GM15510 (cell line): ENCODE data around the gene SECISBP2.

Source experiments
- POLR2A ChIP-seq: IDR thresholded peaks from 3 replicates; pipeline ENCODE4 v1.6.1; 2011; ENCODE audit warnings: borderline replicate concordance; ENCODE audit not compliant: insufficient read length; ENCODE audit errors: extremely low read depth

SECISBP2 gene

DNA sequence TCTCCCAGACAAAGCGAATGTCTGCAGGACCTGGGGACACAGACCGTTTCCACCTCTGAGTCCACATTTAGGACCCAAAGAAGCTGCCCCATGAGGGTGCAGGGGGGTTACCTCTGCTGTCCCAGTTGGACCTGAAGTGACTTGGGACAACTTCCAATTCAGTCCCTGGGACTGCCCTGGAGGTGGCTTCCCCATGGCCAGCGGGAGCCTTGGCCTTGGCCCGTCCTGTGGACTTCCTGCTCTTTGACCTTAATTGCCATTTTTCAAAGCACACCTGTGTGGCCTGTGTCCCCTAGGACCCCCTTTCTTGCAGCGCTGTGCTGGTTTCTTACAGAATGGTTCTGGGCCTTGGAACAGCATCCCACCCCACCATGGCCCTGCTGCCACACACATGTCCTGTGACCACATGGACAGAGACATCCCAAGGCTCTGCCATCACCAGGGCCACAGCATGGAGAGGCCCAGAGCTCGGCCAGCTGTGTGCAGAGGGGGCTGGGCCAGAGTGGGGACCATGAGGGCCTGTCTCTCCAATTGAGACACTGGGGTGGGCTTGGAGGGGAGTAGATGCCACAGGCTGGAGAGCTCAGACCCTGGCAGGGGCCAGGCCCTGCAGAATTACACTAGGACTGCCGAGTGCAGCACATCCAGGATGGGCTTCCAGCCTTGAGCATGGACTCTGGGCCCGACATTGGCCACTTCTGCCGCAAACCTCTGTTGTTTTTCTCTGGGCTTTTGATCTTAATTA is 45.8 kb downstream of the SECISBP2 start:
- TF ChIP-seq POLR2A = no peak

DNA sequence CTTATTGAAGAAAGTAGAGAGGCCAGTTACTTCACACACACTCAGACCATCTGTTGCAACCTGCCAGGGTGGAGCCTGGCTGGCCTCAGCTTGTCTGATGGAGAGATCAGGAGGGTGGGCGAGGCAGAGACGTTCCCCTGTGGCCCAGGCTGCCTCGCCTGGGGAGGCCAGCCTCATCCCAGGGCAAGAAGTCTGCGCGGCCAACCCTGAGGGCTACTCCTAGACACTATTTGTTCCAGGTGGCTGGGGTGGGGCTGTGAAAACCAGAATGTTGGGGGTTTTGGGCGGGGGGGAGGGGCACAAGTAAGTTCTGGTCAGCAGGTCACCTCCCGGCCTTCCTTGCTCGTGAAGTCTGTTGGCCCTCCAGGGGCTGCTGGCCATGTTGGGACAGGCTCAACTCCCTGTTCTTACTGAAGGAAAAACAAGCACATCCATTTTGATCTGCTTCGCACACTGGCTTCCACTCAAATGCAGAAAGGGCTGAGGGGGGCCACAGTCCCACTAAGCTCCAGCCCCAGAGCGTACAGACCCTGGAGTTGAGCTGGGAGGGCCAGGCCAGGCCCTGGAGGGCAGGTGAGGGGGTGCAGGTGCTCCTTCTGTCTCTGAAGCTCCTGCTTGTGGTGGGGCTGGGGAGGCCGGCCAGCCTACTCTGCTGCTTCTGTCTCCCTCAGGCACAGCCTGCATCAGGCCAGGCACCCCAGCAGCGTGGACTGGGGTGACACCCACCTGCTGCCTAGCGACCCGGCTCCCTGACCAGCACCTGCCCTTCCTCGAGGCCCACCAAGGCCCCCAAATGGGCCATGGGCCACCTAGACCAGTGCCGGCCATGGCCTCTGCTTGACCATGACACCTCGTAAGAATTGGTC is 46.6 kb downstream of the SECISBP2 start:
- no peak for TF ChIP-seq POLR2A

DNA sequence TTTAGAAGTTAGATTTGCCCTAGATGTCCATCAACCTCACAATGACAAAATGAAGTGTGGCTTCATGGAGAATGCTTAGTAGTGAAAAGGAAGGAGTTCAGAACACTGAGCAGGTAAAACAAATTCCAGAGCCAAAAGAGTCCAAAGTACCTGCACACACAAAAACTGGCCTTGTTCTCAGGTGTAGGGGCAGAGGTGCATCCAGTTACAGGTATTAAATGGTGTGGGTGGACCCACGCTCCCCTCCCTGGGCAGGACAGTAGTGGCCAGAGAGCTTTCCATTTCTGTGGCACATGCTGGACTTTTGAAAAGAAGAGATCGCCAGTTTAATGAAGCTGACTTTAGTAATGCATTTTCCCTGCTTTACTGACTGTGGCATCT is 47.2 kb downstream of the SECISBP2 start:
- no peak for TF ChIP-seq POLR2A

DNA sequence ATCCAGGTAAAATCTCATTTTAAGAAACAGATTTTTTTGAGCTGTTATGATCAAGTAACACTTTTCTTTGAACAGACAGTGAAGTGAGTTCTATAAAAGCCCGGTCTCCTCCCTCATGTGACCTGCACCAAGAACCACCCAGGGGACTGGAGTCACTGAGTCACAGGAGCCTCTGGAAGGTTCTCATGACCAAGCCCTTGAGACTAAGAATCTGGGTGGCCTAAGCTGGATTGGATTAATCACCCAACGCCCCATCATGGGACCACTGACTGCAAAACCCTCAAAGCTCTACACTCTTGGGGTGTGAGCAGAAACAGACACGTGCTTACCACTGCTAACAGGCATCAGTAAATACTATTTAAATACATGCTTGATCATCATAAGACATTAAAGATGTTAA is 48.4 kb downstream of the SECISBP2 start:
- TF ChIP-seq POLR2A = no peak

DNA sequence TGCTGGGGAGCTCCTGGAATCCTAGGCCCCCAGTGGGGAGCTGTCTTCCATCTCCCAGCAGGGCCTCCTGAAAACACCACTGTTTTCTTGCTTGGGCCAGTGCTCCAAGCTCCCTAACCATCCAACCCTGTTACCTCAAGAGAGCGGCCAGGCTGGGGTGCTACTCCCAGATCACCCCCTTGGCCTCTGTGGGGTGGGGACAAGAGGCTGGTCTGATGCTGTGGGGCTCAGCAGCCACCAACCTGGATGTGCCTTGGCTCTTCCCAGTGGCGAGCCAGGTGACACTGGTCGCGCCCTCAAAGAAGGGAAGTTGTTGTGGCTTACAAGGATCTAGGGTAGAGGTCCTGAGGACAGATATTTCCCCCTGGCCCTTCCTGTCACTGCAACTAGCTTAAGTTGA is 49.0 kb downstream of the SECISBP2 start:
- no peak for TF ChIP-seq POLR2A

DNA sequence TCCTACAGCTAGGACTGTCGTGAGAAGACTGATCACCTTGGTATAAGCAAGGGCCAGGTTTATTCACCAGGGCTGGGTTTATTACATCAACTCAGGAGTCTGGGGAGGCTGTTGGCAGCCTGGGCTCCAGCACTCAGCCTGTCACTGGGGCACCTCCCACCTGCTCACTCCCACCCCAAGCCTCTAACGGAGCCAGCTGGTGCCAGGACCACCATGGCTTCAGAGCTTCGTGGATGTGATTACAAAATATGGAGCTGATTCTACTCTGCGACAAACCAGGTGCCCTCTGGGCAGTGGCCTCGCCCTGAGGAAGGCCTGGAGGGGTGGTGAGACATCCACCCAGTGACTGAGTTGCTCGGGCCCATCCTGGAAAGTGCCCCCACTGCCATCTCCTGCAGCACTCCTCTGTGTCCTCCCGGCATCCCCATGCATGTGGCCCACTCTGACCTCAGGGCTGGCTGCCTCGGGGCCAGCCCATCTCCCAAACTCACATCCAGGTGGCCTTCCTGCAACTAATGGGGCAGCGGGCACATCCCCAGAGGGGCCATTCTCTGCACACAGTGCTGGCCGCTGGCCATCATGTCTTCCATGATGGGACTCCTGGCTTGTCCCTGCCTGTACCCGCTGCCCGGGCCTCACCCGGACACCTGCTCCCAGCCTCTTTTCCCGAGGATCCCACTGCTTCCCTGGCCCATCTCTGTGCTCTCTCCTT is 49.6 kb downstream of the SECISBP2 start:
- TF ChIP-seq POLR2A = no peak

DNA sequence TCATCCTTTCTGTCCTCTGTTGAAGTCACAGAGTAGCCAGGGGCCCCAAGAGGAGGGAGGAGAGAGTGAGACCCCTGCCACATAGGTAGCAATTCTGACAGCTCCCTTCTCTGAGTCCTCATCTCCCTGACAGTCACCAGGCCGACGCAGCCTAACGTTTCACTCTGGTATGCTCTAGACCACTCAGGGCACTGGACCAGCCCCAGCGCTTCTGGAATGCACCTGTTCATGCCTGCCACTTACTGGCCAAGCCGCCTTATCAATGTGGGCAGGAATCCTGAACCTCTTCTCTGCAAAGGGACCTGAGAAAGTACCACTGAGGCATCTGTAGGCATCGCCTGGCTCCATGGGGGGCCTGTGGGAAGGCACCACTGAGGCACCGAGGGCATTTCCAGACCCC is 50.2 kb downstream of the SECISBP2 start:
- TF ChIP-seq POLR2A = no peak

DNA sequence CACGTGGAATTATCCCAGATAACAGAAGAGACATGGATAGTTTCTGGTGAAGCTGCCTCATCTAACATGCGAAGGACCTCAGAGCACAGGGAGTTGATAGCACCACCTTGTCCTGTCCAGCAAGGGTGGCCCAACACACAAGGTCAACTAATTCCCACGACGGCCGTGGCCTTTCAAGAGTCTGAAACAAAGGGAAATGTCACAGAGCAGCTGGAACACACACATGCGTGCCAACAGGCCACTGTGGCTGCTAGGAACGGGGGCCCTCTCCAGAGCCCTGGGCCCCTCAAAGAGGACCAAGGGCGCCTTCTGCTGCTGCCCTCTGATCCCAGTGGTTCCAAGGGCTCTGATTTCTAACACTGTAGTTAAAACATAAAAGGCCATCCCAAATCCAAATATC is 50.7 kb downstream of the SECISBP2 start:
- no peak for TF ChIP-seq POLR2A

DNA sequence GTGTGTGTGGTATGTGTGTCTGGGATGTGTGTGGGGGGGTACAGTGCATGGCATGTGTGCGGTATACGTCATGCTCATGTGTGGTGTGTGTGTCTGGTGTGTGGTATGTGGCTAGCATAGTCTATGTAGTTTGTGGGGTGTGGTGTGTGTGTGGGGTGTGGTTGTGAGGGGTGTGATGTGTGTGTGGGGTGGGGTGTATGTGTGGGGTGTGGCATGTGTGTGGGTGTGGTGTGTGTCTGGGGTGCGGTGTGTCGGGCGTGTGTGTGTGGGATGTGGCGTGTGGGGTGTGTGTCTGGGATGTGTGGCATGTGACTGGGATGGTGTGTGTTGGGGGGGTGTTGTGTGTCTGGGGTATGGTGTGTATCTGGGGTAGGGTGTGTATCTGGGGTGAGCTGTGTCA is 52.3 kb downstream of the SECISBP2 start:
- TF ChIP-seq POLR2A = no peak

DNA sequence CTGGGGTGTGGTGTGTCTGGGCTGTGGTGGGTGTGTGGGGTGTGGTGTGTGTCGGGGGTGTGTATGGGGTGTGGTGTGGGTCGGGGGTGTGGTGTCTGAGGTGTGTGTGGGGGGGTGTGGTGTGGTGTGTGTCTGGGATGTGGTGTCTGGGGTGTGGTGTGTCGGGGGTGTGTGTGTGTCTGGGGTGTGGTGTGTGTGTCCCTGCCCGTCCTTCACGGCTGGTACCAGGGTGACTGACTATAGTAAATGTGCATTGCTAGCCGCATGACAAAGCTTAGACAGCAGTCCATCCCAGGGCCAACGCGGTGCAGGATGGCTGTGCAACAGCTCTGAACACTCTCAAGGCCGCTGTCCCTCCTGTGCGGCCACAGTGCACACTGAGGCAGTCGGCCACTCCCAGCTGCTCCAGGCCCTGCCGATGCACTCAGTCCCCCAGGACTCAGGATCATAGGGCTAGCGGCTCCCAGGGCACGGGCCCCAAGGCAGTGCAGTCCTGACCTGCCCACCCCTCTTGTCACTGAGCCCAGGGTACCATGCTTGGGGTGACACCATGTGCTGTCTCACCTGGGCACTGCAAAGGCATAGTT is 54.0 kb downstream of the SECISBP2 start:
- TF ChIP-seq POLR2A = no peak

DNA sequence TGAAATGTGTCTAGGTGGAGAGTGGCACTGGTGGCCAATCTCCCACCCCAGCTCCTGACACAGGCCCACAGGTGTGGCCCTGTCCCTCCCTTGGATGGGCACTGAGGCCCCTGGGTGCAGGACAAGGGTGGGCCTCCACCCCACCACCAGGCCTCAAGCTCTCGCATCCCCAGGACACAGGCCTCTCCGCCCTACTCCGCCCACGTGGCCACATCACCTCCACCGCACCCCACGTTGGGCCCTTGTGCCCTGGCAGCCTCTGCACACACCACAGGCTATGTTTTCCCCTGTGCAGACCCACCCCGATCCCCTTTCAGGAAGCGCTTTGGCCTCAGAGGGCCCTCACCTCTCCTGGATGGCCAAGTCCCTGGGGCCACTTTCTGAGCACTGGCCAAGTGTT is 54.7 kb downstream of the SECISBP2 start:
- no peak for TF ChIP-seq POLR2A

DNA sequence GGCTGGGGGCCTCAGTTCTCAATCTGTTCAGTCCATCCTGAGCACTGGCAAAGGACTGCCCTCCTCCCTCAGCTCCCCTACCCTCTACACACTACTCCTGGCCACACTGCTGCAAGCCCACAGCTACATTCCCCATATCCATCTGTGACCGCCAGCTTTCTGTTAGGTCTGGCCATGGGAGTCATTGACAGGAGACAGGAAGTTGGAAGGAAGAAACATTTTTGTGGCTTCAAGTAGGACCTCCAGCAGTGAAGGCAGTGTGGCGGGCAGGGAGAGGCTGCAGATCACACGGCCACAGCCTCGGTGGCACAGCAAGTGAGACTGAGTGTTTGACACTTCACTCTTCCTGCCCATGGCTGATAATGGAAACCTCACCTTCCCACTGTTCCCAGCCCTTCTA is 55.9 kb downstream of the SECISBP2 start:
- TF ChIP-seq POLR2A = no peak

DNA sequence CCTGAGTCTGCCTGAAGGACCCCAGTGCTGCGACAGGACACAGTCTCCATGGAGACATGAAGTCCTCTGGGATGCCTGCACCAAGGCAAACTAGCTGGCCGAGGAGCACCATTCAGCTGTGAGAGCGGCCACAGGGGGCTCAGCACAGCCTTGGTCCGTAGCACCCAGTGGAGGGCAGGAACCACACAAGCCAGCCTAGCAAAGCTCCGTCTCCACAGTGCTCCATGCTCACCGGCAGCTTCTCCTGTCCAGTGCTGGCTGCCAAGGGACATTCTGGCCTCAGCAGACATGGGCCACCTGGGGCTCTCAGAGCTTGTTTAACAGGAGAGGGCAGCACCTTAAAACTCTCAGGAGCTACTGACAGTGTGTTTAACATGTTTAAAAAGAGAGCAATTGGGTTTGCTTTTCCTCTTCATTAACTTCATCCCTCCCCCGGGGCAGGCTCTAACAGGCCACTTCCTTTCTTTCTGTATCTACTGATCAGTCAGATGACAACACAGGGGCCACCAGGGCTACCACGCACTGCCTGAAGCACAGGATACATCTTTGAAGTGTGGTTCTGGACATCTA is 57.0 kb downstream of the SECISBP2 start:
- TF ChIP-seq POLR2A = peak; percentile 35

DNA sequence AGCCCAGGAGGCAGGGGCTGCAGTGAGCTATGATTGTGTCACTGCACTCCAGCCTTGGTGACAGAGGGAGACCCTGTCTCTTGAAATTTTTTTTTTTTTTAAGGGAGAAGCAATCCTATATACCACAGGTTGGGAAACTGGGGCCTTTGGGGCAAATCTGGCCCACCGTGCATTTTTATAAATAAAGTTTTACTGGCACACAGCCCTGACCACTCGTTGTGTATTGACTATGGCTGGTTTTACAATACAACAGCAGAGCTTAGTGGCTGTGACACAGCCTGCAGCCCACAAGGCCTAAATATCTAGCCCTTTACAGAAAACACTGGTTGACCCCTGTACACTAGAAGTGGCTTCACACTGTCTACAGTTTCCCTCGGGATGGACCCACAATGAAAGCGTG is 58.0 kb downstream of the SECISBP2 start:
- no peak for TF ChIP-seq POLR2A
